Right lobe of liver (tissue), 4 donors: ENCODE data around the gene GMDS.

ENCODE experiments used
- POLR2A ChIP-seq: fragments of 450-650 bp; IDR thresholded peaks from one replicate; pipeline ENCODE4 v1.6.1; 2017; ENCODE audit warnings: antibody characterized with exemption, mild to moderate bottlenecking
- TF ChIP-seq, protein P1 (sequence below), 4 donors: fragments of 200-600 bp in 3 of 4; fragments of 450-650 bp in 1 of 4; IDR thresholded peaks; one replicate each; pipeline versions ENCODE4 v1.5.1 to v1.8.0; 2016 to 2022; ENCODE audit warnings: antibody characterized with exemption in 4 of 4, mild to moderate bottlenecking in 2 of 4
- donor health status: DM: no; HTN: no; CAD: no.
- donor health status: DM: no; HTN: no; CAD: no.
- donor health status: DM: no; HTN: yes; CAD: no.

GRCh38 chr6:2101213-2101612 is 144.2 kb downstream of the GMDS start:
- TF ChIP-seq, protein P1, sequence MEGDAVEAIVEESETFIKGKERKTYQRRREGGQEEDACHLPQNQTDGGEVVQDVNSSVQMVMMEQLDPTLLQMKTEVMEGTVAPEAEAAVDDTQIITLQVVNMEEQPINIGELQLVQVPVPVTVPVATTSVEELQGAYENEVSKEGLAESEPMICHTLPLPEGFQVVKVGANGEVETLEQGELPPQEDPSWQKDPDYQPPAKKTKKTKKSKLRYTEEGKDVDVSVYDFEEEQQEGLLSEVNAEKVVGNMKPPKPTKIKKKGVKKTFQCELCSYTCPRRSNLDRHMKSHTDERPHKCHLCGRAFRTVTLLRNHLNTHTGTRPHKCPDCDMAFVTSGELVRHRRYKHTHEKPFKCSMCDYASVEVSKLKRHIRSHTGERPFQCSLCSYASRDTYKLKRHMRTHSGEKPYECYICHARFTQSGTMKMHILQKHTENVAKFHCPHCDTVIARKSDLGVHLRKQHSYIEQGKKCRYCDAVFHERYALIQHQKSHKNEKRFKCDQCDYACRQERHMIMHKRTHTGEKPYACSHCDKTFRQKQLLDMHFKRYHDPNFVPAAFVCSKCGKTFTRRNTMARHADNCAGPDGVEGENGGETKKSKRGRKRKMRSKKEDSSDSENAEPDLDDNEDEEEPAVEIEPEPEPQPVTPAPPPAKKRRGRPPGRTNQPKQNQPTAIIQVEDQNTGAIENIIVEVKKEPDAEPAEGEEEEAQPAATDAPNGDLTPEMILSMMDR (IDR thresholded peaks at IDR 0.05): no peak
- no peak for TF ChIP-seq POLR2A
